Loucy (cell line): ENCODE measurements around the gene MLKL.

Source experiments
- H2AFZ ChIP-seq: fragments of 200-600 bp; sonication (generic); 2 replicates; pipeline ENCODE4 v1.6.0; 2016; ENCODE audit warnings: antibody characterized with exemption, mild to moderate bottlenecking, low read length, moderate library complexity
- H3F3A ChIP-seq: fragments of 200-600 bp; 2 replicates; pipeline ENCODE4 v1.6.0; 2016; ENCODE audit warnings: antibody characterized with exemption, low read depth, mild to moderate bottlenecking
- H3K27me3 ChIP-seq: fragments of 200-600 bp; sonication (generic); 2 replicates; pipeline ENCODE4 v1.6.1; 2014; ENCODE audit warnings: low read length, mild to moderate bottlenecking; ENCODE audit not compliant: insufficient read depth, poor library complexity, severe bottlenecking
- H3K36me3 ChIP-seq: fragments of 200-600 bp; sonication (generic); 2 replicates; pipeline ENCODE4 v1.6.1; 2016; ENCODE audit warnings: low read length; ENCODE audit not compliant: insufficient read depth
- H3K4me1 ChIP-seq: fragments of 200-600 bp; sonication (generic); 2 replicates; pipeline ENCODE4 v1.5.1; 2014; ENCODE audit warnings: low read length, mild to moderate bottlenecking; ENCODE audit not compliant: insufficient read depth, poor library complexity, severe bottlenecking
- H3K4me2 ChIP-seq: fragments of 200-600 bp; sonication (generic); 2 replicates; pipeline ENCODE4 v1.6.0; 2014; ENCODE audit warnings: antibody characterized with exemption, low read length, low read depth, mild to moderate bottlenecking; ENCODE audit not compliant: poor library complexity, severe bottlenecking
- H3K4me3 ChIP-seq: fragments of 200-600 bp; sonication (generic); 2 replicates; pipeline ENCODE4 v1.5.1; 2014; ENCODE audit warnings: low read length, mild to moderate bottlenecking, mixed read lengths; ENCODE audit not compliant: poor library complexity, severe bottlenecking
- H3K79me2 ChIP-seq: fragments of 200-600 bp; sonication (generic); 2 replicates; pipeline ENCODE4 v1.6.1; 2014; ENCODE audit warnings: low read length; ENCODE audit not compliant: insufficient read depth
- H3K9ac ChIP-seq: fragments of 200-600 bp; sonication (generic); 2 replicates; pipeline ENCODE4 v1.6.0; 2014; ENCODE audit warnings: mild to moderate bottlenecking, low read depth, low read length, moderate library complexity; ENCODE audit not compliant: poor library complexity, severe bottlenecking
- H3K9me2 ChIP-seq: fragments of 200-600 bp; sonication (generic); replicated peaks from 2 replicates; pipeline ENCODE4 v1.6.1; 2016; ENCODE audit warnings: low read depth, low read length, mixed read lengths
- H3K9me3 ChIP-seq: fragments of 200-600 bp; sonication (generic); 2 replicates; pipeline ENCODE4 v1.6.1; 2014; ENCODE audit warnings: mild to moderate bottlenecking, antibody characterized with exemption, low read length, low read depth; ENCODE audit not compliant: insufficient read depth
- H4K20me1 ChIP-seq: fragments of 200-600 bp; sonication (generic); 2 replicates; pipeline ENCODE4 v1.6.0; 2014; ENCODE audit warnings: antibody characterized with exemption, low read length, mild to moderate bottlenecking; ENCODE audit not compliant: insufficient read depth, poor library complexity, severe bottlenecking
- EZH2phosphoT487 ChIP-seq: fragments of 200-600 bp; IDR thresholded peaks from 2 replicates; pipeline ENCODE4 v1.6.1; 2018; ENCODE audit warnings: antibody characterized with exemption, mild to moderate bottlenecking, moderate library complexity, borderline replicate concordance
- TF ChIP-seq, protein P1 (sequence below): fragments of 200-600 bp; sonication (generic); conservative IDR thresholded peaks from 2 replicates; pipeline ENCODE4 v1.5.1; 2014; ENCODE audit warnings: mild to moderate bottlenecking, antibody characterized with exemption, low read length

Gene MLKL

DNA sequence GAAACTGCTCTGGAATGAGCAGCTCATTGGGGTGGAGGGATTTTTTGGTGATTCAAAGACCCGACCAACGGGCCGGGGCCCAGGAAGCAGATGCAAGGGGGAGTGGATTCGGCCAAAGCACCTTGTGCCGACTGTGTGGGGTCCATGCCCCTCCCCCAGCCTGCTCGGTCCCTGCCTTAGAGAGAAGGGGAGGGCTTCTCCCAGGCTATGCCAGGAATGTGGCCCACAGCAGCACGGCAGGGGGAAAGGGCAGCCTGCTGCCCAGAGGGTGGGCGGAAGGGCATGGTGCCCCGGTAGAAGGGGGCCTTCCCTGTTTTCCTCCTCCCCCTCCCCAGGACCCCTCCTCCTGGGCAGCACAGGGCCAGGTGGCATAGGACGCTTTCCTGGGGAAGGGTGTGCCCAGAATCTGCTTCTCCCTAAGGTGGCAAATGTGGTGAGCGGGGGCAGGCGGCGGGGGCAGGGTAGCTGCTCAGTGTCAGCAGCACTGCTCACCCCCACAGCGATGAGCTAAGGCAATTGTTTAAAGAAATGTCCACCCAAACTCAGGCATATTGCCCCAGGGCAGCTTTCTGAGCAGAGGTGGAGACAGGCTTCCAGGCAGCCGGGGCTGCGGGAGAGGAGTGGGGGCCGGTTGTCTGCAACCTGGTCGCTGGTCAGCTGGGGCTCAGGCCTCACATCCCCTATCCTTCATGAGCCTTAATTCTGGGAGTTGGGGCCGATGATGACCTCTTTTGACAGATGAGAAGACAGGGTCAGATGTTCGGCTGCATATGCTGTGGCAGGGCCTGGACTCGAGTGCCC is 33.9 kb upstream of the MLKL start:
- Histone ChIP-seq H3K79me2 (no peaks in the 10 kb centered on the region), H3K36me3 (no peaks in the 10 kb centered on the region), H3K9me3 (no peaks in the 10 kb centered on the region), H4K20me1 (no peaks in the 10 kb centered on the region), H3F3A (no peaks in the 10 kb centered on the region), H3K4me1 (peaks cover 27% of the 10 kb centered on the region), H3K9me2 (no peaks in the 10 kb centered on the region), H3K4me3 (no peak overlapping the region), H3K27me3 (no peaks in the 10 kb centered on the region), H3K9ac (no peak overlapping the region), H3K4me2 (no peak overlapping the region), H2AFZ (no peak overlapping the region)
- no peak for TF ChIP-seq EZH2phosphoT487
- TF ChIP-seq, protein P1, sequence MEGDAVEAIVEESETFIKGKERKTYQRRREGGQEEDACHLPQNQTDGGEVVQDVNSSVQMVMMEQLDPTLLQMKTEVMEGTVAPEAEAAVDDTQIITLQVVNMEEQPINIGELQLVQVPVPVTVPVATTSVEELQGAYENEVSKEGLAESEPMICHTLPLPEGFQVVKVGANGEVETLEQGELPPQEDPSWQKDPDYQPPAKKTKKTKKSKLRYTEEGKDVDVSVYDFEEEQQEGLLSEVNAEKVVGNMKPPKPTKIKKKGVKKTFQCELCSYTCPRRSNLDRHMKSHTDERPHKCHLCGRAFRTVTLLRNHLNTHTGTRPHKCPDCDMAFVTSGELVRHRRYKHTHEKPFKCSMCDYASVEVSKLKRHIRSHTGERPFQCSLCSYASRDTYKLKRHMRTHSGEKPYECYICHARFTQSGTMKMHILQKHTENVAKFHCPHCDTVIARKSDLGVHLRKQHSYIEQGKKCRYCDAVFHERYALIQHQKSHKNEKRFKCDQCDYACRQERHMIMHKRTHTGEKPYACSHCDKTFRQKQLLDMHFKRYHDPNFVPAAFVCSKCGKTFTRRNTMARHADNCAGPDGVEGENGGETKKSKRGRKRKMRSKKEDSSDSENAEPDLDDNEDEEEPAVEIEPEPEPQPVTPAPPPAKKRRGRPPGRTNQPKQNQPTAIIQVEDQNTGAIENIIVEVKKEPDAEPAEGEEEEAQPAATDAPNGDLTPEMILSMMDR = no peak

DNA sequence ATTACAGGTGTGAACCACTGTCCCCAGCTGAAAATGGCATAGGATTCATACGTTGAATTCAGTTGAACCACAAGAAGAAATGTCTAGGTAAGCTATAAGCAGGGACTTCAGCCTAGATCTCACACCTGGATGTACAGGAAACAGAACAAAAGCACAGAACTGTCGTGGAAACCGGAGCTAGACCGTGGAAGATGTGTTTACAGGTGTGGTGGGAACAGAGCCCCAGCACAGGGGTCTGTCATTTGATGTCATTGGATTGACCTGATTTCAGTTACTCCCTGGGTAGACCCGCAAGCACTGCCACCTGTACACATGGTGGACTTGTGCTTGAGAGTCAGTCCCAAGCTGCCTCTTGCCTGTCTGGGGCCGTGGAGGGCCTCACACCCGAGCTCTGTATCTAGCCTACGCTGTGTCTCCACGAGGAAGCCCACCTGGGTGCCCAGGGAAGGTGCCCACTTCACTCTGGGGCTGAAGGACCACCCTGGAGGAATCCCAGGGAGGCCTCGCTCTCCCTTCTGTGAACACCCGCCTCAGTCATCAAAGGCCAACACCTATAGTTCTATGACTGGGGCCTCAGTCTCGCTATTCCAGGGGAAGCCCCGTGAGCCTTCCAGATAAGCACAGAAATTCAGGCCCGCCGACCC is 32.2 kb upstream of the MLKL start:
- H3K4me2 ChIP-seq = no peak overlapping the region
- no peaks in the 10 kb centered on the region for H3K9me2 ChIP-seq

DNA sequence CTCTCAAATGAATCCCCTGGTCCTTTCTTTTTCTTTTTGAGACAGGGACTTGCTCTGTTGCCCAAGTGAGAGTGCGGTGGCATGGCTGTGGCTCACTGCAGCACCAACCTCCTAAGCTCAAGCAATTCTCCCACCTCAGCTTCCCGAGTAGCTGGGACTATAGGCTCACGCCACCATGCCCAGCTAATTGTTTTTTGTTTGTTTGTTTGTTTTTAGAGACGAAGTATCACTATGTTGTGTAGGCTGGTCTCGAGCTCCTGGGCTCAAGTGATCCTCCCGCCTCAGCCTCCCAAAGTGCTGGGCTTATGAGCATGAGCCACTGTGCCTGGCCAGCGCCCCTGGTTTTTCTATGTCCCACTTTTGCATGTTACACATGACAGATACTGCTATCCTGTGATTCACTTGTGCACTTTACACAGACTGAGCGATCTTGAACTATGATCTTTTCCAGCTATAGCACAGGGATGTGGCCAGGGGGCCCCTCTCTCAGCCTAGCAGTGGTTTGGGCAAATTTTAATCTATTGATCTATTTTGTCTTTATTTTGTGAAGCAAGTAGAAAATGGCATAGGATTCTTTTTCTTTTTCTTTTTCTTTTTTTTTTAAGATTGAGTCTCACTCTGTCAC is 31.3 kb upstream of the MLKL start:
- H3K9me3 ChIP-seq = peaks cover under 1% of the 10 kb centered on the region; the same call in 1 of the 2 replicates
- H2AFZ ChIP-seq = no peak overlapping the region
- H3K9me2 ChIP-seq = no peaks in the 10 kb centered on the region
- H3K27me3 ChIP-seq = no peaks in the 10 kb centered on the region
- no peak overlapping the region for H3K4me2 ChIP-seq
- H3K9ac ChIP-seq = no peak overlapping the region
- TF ChIP-seq, protein P1 = no peak
- no peak for TF ChIP-seq EZH2phosphoT487
- H3K4me3 ChIP-seq = no peak overlapping the region
- H3K36me3 ChIP-seq = no peaks in the 10 kb centered on the region
- H4K20me1 ChIP-seq = no peaks in the 10 kb centered on the region
- peaks cover 18% of the 10 kb centered on the region for H3K4me1 ChIP-seq
- no peaks in the 10 kb centered on the region for H3F3A ChIP-seq
- no peaks in the 10 kb centered on the region for H3K79me2 ChIP-seq

More for the DNA sequence above, 32.2 kb upstream of the MLKL start:
- no peaks in the 10 kb centered on the region for H3K36me3 ChIP-seq
- no peaks in the 10 kb centered on the region for H3F3A ChIP-seq
- H2AFZ ChIP-seq = no peak overlapping the region
- no peaks in the 10 kb centered on the region for H3K27me3 ChIP-seq
- TF ChIP-seq, protein P1 = no peak
- TF ChIP-seq EZH2phosphoT487 = no peak
- H3K4me1 ChIP-seq = peaks cover 24% of the 10 kb centered on the region
- no peak overlapping the region for H3K4me3 ChIP-seq
- H3K9me3 ChIP-seq = no peaks in the 10 kb centered on the region
- no peaks in the 10 kb centered on the region for H4K20me1 ChIP-seq
- H3K79me2 ChIP-seq = no peaks in the 10 kb centered on the region
- H3K9ac ChIP-seq = no peak overlapping the region
